ENCODE data around the gene SLN.
"Not testable (repeated sequence)": the region's sequence is repeated elsewhere in the genome, so short reads cannot be mapped to it uniquely, and the experiment has no call there.

Gene SLN

GRCh38 chr11:107711861-107712755 is at the start of gene SLN:
TSS of gene SLN (minus strand) at chr11:107712056.
- DNase-seq = no peak

- not testable (repeated sequence) for DNase-seq
These were observed 47.0 kb upstream of the SLN start for GRCh38 chr11:107758719-107759355.

- DNase-seq = no peak
These were observed 45.8 kb upstream of the SLN start for GRCh38 chr11:107757661-107758060.

GRCh38 chr11:107756553-107756952 is 44.7 kb upstream of the SLN start:
- DNase-seq = no peak

- no peak for DNase-seq
These were observed 41.3 kb upstream of the SLN start for GRCh38 chr11:107752949-107753822.

GRCh38 chr11:107752508-107752907 is 40.7 kb upstream of the SLN start:
- no peak for DNase-seq

- DNase-seq = no peak
These were observed 39.2 kb upstream of the SLN start for GRCh38 chr11:107751082-107751481.

- DNase-seq = no peak
These were observed 38.5 kb upstream of the SLN start for GRCh38 chr11:107750313-107750712.

GRCh38 chr11:107747622-107748021 is 35.8 kb upstream of the SLN start:
- DNase-seq = no peak

- DNase-seq = no peak
These were observed 32.9 kb upstream of the SLN start for GRCh38 chr11:107744736-107745135.

- DNase-seq = no peak
These were observed 31.3 kb upstream of the SLN start for GRCh38 chr11:107743191-107743590.

GRCh38 chr11:107741044-107741823 is 29.4 kb upstream of the SLN start:
- peak; percentile 65 for DNase-seq

- no peak for DNase-seq
These were observed 28.4 kb upstream of the SLN start for GRCh38 chr11:107740271-107740670.

GRCh38 chr11:107736546-107736945 is 24.7 kb upstream of the SLN start:
- no peak for DNase-seq

GRCh38 chr11:107733518-107733917 is 21.7 kb upstream of the SLN start:
- no peak for DNase-seq

- DNase-seq = no peak
These were observed 20.8 kb upstream of the SLN start for GRCh38 chr11:107732689-107733051.

GRCh38 chr11:107731941-107732688 is 20.3 kb upstream of the SLN start:
- DNase-seq = no peak

- DNase-seq = no peak
These were observed 10.8 kb upstream of the SLN start for GRCh38 chr11:107722662-107723061.

- no peak for DNase-seq
These were observed 9.4 kb upstream of the SLN start for GRCh38 chr11:107721207-107721606.

- no peak for DNase-seq
These were observed 8.5 kb upstream of the SLN start for GRCh38 chr11:107720303-107720774.

- no peak for DNase-seq
These were observed 7.9 kb upstream of the SLN start for GRCh38 chr11:107719557-107720302.

All from GF-D8 (cell line).